ENCODE results near the gene LRAT.

GRCh38 chr4:154779362-154779947 is 35.7 kb downstream of the LRAT start:
- no peak for TF ChIP-seq ZNF416 (CRISPR knock-in tag; IDR thresholded peaks at IDR 0.05)
- TF ChIP-seq ATF6 (CRISPR knock-in tag; IDR thresholded peaks at IDR 0.05), result no peak
- TF ChIP-seq ESRRA (CRISPR knock-in tag; IDR thresholded peaks at IDR 0.05; ENCODE audit: borderline replicate concordance), result no peak
- TF ChIP-seq CTCF (IDR thresholded peaks at IDR 0.05), result peak; percentile 59
- no peak for TF ChIP-seq CBFB (CRISPR knock-in tag; IDR thresholded peaks at IDR 0.05; ENCODE audit: low read depth)
- no peak for TF ChIP-seq TCF7 (CRISPR knock-in tag; IDR thresholded peaks at IDR 0.05; ENCODE audit: low read depth)
- no peak for TF ChIP-seq HMGXB4 (CRISPR knock-in tag; IDR thresholded peaks at IDR 0.05)
- TF ChIP-seq USF2 (CRISPR knock-in tag; IDR thresholded peaks at IDR 0.05), result no peak
- no peak for TF ChIP-seq NFYB (CRISPR knock-in tag; conservative IDR thresholded peaks at IDR 0.05; ENCODE audit: low read depth)
- no peak for TF ChIP-seq CREM (CRISPR knock-in tag; IDR thresholded peaks at IDR 0.05)
- TF ChIP-seq FOXP4 (CRISPR knock-in tag; IDR thresholded peaks at IDR 0.05), result no peak
- no peak for TF ChIP-seq SMAD4 (CRISPR knock-in tag; IDR thresholded peaks at IDR 0.05)
